Natural killer cell (primary cell): Measurements from ENCODE around the gene FSD2. TPM values are rescaled to one million over a fixed set of nuclear protein-coding genes. Genes with fewer than 3 reads are reported as not detected.
A peak's percentile ranks its signal among the peaks of the same experiment; 100 is the strongest.

ENCODE experiments used
- ATAC-seq, 3 donors: fragments of 150-1000 bp in 2 of 3; fragments of 200-7000 bp in 1 of 3; cut with Tn5 transposase; 1 replicate in 1 of 3; 2 replicates in 2 of 3; pipeline ENCODE4 v1.10.0; 2021; ENCODE audit warnings: mild to moderate bottlenecking in 2 of 3, moderate library complexity in 2 of 3
- DNase-seq, 2 donors: peaks; one replicate each; pipeline versions ENCODE4 v3.0.0 to v3.0.0-alpha.2; 2013 to 2021; ENCODE audit warnings: mixed read lengths in 1 of 2
- H3K27ac ChIP-seq: one replicate; pipeline ENCODE4 v1.5.1; 2013; ENCODE audit warnings: mild to moderate bottlenecking, low read length
- H3K27me3 ChIP-seq: one replicate; pipeline ENCODE4 v1.6.1; 2013; ENCODE audit warnings: low read length; ENCODE audit not compliant: control insufficient read depth, insufficient read depth
- H3K36me3 ChIP-seq: one replicate; pipeline ENCODE4 v1.6.1; 2013; ENCODE audit warnings: low read length; ENCODE audit not compliant: control insufficient read depth, insufficient read depth
- H3K4me1 ChIP-seq: one replicate; pipeline ENCODE4 v1.6.1; 2013; ENCODE audit warnings: low read length; ENCODE audit not compliant: control insufficient read depth, insufficient read depth
- H3K4me3 ChIP-seq: one replicate; pipeline ENCODE4 v1.5.1; 2013; ENCODE audit warnings: low read length
- H3K9me3 ChIP-seq: one replicate; pipeline ENCODE4 v1.6.1; 2013; ENCODE audit warnings: low read length; ENCODE audit not compliant: control insufficient read depth, insufficient read depth
- H3K27ac Mint-ChIP-seq, 2 donors: one replicate each; pipeline ENCODE4 v1.8.0; 2022; ENCODE audit warnings: mild to moderate bottlenecking in 2 of 2, mixed read lengths in 2 of 2, moderate library complexity in 1 of 2
- H3K27me3 Mint-ChIP-seq, 2 donors: one replicate each; pipeline ENCODE4 v1.8.0; 2022; ENCODE audit warnings: low read depth in 2 of 2, mixed read lengths in 2 of 2
- H3K36me3 Mint-ChIP-seq: one replicate; pipeline ENCODE4 v1.8.0; 2022; ENCODE audit warnings: mixed read lengths
- H3K4me1 Mint-ChIP-seq, 2 donors: one replicate each; pipeline ENCODE4 v1.8.0; 2022; ENCODE audit warnings: mixed read lengths in 2 of 2
- H3K4me3 Mint-ChIP-seq: one replicate; pipeline ENCODE4 v1.8.0; 2022; ENCODE audit warnings: mild to moderate bottlenecking, moderate library complexity, mixed read lengths
- H3K9me3 Mint-ChIP-seq, 2 donors: one replicate each; pipeline ENCODE4 v1.8.0; 2022; ENCODE audit warnings: mixed read lengths in 2 of 2
- WGBS: methylation state at CpG from one replicate; pipeline ENCODE4 v1.1.7; 2013; ENCODE audit warnings: missing lambda C conversion rate; ENCODE audit not compliant: insufficient coverage; 5-methylcytosine and 5-hydroxymethylcytosine counted together
- intact Hi-C: fragments of 100-400 bp; cut with micrococcal nuclease; formaldehyde crosslinking; loops from one replicate; pipeline ENCODE4 v1.14.2; 2022
- total RNA-seq, 4 donors: library from RNA; stranded (reverse); fragments of 120-200 nt in 1 of 4; gene quantifications; one replicate each; pipeline versions ENCODE4 v1.2.3 to v1.2.4, GENCODE V29; 2013 to 2022
- TF ChIP-seq, protein P1 (sequence below): fragments of 200-600 bp; IDR thresholded peaks from one replicate; pipeline ENCODE4 v1.8.0; 2022; ENCODE audit warnings: antibody characterized with exemption

Gene FSD2
- total RNA-seq, 3 donors from 2014 or later (not counting 1 experiment from before 2014, with no cell fraction given): not detected

DNA sequence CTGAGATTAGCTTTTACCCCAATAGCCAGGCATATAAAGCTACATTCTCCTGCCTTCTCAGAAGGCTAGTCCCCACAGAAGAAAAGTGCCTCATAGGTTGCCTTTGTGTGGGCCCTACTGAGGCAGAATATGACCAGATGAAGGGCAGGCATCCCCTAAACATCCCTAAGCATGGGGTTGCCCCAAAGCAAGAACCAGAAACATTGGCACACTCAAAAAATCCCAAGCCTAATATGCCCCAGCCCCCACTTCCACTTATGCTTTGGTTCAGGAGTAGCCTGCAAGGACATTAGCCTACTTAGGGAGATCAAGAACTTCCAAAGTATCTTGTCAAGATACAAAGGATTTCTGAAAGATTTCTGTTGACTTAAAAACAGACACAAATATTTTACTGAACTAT, 33.3 kb upstream of the FSD2 start:
- Mint-ChIP-seq H3K27ac (peak overlapping the region in 1 of 2 donors; percentile 36), H3K9me3 (no peaks in the 10 kb centered on the region), H3K36me3 (peaks cover 22% of the 10 kb centered on the region), H3K4me1 (peaks cover 10 to 14% of the 10 kb centered on the region in 2 donors), H3K4me3 (no peak overlapping the region), H3K27me3 (no peaks in the 10 kb centered on the region)
- Histone ChIP-seq H3K27ac (no peak overlapping the region), H3K9me3 (no peaks in the 10 kb centered on the region), H3K4me3 (no peak overlapping the region), H3K36me3 (peaks cover 29% of the 10 kb centered on the region), H3K4me1 (no peaks in the 10 kb centered on the region), H3K27me3 (no peaks in the 10 kb centered on the region)
- intact Hi-C loops: no loop called here
- ATAC-seq (no peak), DNase-seq (no peak)
- TF ChIP-seq, protein P1, sequence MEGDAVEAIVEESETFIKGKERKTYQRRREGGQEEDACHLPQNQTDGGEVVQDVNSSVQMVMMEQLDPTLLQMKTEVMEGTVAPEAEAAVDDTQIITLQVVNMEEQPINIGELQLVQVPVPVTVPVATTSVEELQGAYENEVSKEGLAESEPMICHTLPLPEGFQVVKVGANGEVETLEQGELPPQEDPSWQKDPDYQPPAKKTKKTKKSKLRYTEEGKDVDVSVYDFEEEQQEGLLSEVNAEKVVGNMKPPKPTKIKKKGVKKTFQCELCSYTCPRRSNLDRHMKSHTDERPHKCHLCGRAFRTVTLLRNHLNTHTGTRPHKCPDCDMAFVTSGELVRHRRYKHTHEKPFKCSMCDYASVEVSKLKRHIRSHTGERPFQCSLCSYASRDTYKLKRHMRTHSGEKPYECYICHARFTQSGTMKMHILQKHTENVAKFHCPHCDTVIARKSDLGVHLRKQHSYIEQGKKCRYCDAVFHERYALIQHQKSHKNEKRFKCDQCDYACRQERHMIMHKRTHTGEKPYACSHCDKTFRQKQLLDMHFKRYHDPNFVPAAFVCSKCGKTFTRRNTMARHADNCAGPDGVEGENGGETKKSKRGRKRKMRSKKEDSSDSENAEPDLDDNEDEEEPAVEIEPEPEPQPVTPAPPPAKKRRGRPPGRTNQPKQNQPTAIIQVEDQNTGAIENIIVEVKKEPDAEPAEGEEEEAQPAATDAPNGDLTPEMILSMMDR: no peak

DNA sequence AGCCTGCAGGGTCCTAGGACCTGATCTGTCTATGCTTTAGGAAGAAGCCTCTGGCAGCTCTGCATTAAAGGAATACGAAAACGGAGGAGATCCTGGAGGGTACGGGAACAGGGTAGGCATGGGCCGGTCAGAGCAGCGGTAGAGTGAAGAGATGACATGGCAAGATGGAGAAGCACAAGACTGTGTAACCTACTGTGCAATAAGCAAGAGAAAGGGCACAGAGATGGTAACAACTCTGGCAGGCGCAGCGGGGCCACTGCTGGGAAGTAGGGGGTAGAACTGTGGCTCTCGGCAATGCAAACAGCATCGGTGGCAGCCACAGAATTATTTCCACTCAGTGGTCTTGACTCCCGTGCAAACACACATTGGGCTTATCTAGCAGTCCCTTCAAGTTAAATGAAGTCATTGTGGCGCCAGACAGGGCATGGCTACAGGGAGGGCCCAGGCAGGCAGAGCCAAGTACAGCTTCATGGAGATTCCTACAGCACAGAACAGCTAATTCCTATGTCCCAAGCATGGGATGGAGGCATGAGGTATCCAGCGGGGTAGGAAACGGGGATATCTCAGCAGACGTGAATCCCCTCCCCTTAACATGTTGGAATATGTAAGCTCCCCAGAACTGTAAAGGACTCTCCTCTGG, 32.3 kb upstream of the FSD2 start:
- Histone ChIP-seq H3K36me3 (peaks cover 36% of the 10 kb centered on the region), H3K4me3 (no peak overlapping the region), H3K9me3 (no peaks in the 10 kb centered on the region), H3K4me1 (no peaks in the 10 kb centered on the region), H3K27me3 (no peaks in the 10 kb centered on the region), H3K27ac (no peak overlapping the region)
- DNase-seq (no peak), ATAC-seq (peak in 2 of 3 donors; percentile 18 to 27)
- H3K4me1 Mint-ChIP-seq: peaks cover 11 to 16% of the 10 kb centered on the region in 2 donors
- TF ChIP-seq, protein P1: no peak
- H3K36me3 Mint-ChIP-seq: peaks cover 22% of the 10 kb centered on the region
- H3K27ac Mint-ChIP-seq: peak overlapping the region in 1 of 2 donors; percentile 50
- WGBS: 98% methylated on average over 12 of the region's 14 CpGs
- no peak overlapping the region for H3K4me3 Mint-ChIP-seq
- H3K27me3 Mint-ChIP-seq: no peaks in the 10 kb centered on the region
- no peaks in the 10 kb centered on the region for H3K9me3 Mint-ChIP-seq
- intact Hi-C loops: no loop called here

DNA sequence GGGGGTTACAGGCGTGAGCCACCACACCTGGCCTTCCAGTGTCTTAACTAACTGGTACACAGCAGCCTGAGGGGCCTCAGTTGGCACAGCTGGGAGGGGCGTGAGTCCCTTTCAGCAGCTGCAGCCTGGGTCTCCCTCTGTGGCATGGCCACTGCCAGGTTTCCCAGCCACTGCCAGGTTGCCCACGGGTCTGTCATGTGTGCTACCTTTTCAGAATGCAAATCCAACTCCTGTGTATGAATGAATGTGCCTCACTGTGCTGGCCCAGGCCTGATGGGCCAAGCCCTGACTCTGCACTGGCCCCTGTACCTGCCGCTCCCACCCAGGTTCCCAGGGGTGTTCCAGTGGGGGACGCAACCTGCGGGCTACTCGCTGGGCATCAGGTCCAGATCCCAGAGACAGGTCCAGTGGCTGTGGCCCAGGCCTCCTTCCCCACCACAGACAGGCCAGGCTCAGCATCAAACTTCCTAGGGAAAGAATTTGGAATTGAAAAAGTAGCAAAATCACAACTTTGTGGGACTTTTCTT, 29.6 kb upstream of the FSD2 start:
- peak in 1 of 3 donors; percentile 10 for ATAC-seq
- no peaks in the 10 kb centered on the region for H3K4me1 ChIP-seq
- H3K36me3 Mint-ChIP-seq: peaks cover 38% of the 10 kb centered on the region

More for the DNA sequence above, 29.6 kb upstream of the FSD2 start:
- H3K4me3 Mint-ChIP-seq: no peak overlapping the region
- no peak for DNase-seq
- peaks cover 28 to 31% of the 10 kb centered on the region in 2 donors for H3K4me1 Mint-ChIP-seq
- no peaks in the 10 kb centered on the region for H3K27me3 ChIP-seq
- 97% methylated on average over 7 of the region's 7 CpGs for WGBS
- H3K9me3 Mint-ChIP-seq: no peaks in the 10 kb centered on the region
- no peaks in the 10 kb centered on the region for H3K27me3 Mint-ChIP-seq
- no peak overlapping the region for H3K4me3 ChIP-seq
- intact Hi-C loops: no loop called here
- peaks cover 63% of the 10 kb centered on the region for H3K36me3 ChIP-seq
- peak overlapping the region in 1 of 2 donors; percentile 54 for H3K27ac Mint-ChIP-seq
- H3K27ac ChIP-seq: no peak overlapping the region
- TF ChIP-seq, protein P1: no peak
- H3K9me3 ChIP-seq: no peaks in the 10 kb centered on the region
